ENCODE data around the gene FAAP20. TPM values are rescaled to one million over a fixed set of nuclear protein-coding genes. Genes with fewer than 3 reads are reported as not detected.

FAAP20 gene
- total and polyA plus RNA-seq, 2 of the 8 experiments (the other 6 are each of a cell fraction or from before 2014, with no cell fraction given): 58.4 to 99.8 TPM

- Histone ChIP-seq H3K56ac (replicated peaks; ENCODE audit: insufficient read length, low read depth, low read length) (no peak overlapping the region), H3K4ac (replicated peaks; ENCODE audit: insufficient read length, low read depth, low read length) (no peak overlapping the region), H3K4me2 (ENCODE audit: insufficient read depth in 1 of 2, low read depth in 2 of 2, low read length in 2 of 2) (no peak overlapping the region; a peak in 1 of 4 replicates), H3K79me2 (ENCODE audit: control insufficient read depth in 1 of 2, insufficient read depth in 2 of 2, low read length in 2 of 2) (peaks cover 0 to 26% of the 10 kb centered on the region in 2 experiments; a peak in 1 of 4 replicates), H3K27ac (ENCODE audit: low read depth, low read length) (no peak overlapping the region), H4K20me1 (replicated peaks in 1 of 2; ENCODE audit: control insufficient read depth in 1 of 2, insufficient read depth in 2 of 2, low read length in 2 of 2) (peaks cover 4 to 13% of the 10 kb centered on the region in 2 experiments), H3K9me3 (ENCODE audit: insufficient read depth in 2 of 2, low read depth in 1 of 2, low read length in 1 of 2) (no peaks in the 10 kb centered on the region), H3K14ac (ENCODE audit: insufficient read length) (no peak overlapping the region), H4K8ac (ENCODE audit: extremely low read depth, insufficient read depth, low read length) (peak overlapping the region; percentile 48; the same call in 1 of the 2 replicates), H2AFZ (ENCODE audit: low read length) (no peak overlapping the region), H3K23me2 (ENCODE audit: low read depth, low read length) (peaks cover 4% of the 10 kb centered on the region; the same call in 1 of the 2 replicates), H4K5ac (ENCODE audit: insufficient read length, low read depth, low read length) (no peak overlapping the region), H3K18ac (ENCODE audit: extremely low read depth, low read length) (no peak overlapping the region), H3K79me1 (ENCODE audit: low read depth, low read length) (peaks cover 2% of the 10 kb centered on the region; the same call in 1 of the 2 replicates), H3K4me1 (replicated peaks in 1 of 4; ENCODE audit: control insufficient read depth in 3 of 4, insufficient read depth in 4 of 4, low read length in 3 of 4) (peaks cover 0 to 16% (median 7%) of the 10 kb centered on the region in 4 experiments; a peak in 6 of 7 replicates), H4K91ac (replicated peaks; ENCODE audit: insufficient read length, low read length) (no peak overlapping the region), H3K27me3 (replicated peaks in 1 of 4; ENCODE audit: control insufficient read depth in 3 of 4, extremely low read depth in 1 of 4, insufficient read depth in 3 of 4, low read length in 3 of 4) (no peaks in the 10 kb centered on the region), H2BK12ac (ENCODE audit: low read depth, low read length) (no peak overlapping the region), H2AK5ac (ENCODE audit: low read depth, low read length) (no peak overlapping the region), H3K9ac (replicated peaks in 1 of 4; ENCODE audit: extremely low read depth in 1 of 4, low read depth in 3 of 4, low read length in 3 of 4) (no peak overlapping the region), H3K23ac (ENCODE audit: insufficient read length) (no peak overlapping the region), H3K4me3 (ENCODE audit: extremely low read depth in 1 of 4, insufficient read depth in 2 of 4, low read depth in 3 of 4, low read length in 4 of 4) (no peak overlapping the region), H2BK120ac (replicated peaks; ENCODE audit: low read depth, low read length) (no peak overlapping the region), H2BK5ac (ENCODE audit: low read depth, low read length) (no peak overlapping the region), H2BK20ac (ENCODE audit: low read length) (no peak overlapping the region), H3K36me3 (ENCODE audit: control insufficient read depth in 2 of 4, insufficient read depth in 4 of 4, low read length in 3 of 4) (peaks cover 0 to 3% (median 1%) of the 10 kb centered on the region in 4 experiments; a peak in 3 of 8 replicates), H2BK15ac (ENCODE audit: low read length) (no peak overlapping the region)
- CTCF ChIA-PET (ENCODE audit: partially characterized antibody): interaction anchor here (2.0 to 14.1 kb wide), 3 partner anchors 18 to 190 kb away, joined by 5 to 154 read pairs (median 10); no protein-coding TSS in a partner anchor
- WGBS, 2 experiments (ENCODE audit: extremely low coverage in 1 of 2, insufficient coverage in 1 of 2, insufficient read length in 1 of 2, insufficient replicate concordance in 2 of 2, low coverage in 1 of 2, low lambda C conversion rate in 2 of 2, missing lambda C conversion rate in 1 of 2): 92% methylated on average over 27 of the region's 30 CpGs; no CpG with 5 or more reads in 1 of the 2 experiments
- DNase-seq (ENCODE audit: low read depth in 1 of 2, low spot score in 2 of 2) (no peak), FAIRE-seq (no peak)
- POLR2A ChIA-PET (ENCODE audit: partially characterized antibody): interaction anchor here (1.3 to 2.3 kb wide), 2 partner anchors 11 to 37 kb away, joined by 4 to 7 read pairs; no protein-coding TSS in a partner anchor
- no peak for TF ChIP-seq CHD2 (IDR thresholded peaks at IDR 0.05; ENCODE audit: low read length)
- no peak for TF ChIP-seq EP300 (IDR thresholded peaks at IDR 0.05; ENCODE audit: borderline replicate concordance in 1 of 2, low read depth in 2 of 2, low read length in 2 of 2)
- TF ChIP-seq KDM4A (IDR thresholded peaks at IDR 0.05; ENCODE audit: low read depth, low read length, severe bottlenecking): no peak
- TF ChIP-seq JUN (IDR thresholded peaks at IDR 0.05; ENCODE audit: low read depth, low read length): no peak
- TF ChIP-seq KDM5A (IDR thresholded peaks at IDR 0.05; ENCODE audit: low read length): no peak
- no peak for TF ChIP-seq SUZ12 (IDR thresholded peaks at IDR 0.05; ENCODE audit: low read length)
- TF ChIP-seq BRCA1 (IDR thresholded peaks at IDR 0.05; ENCODE audit: low read depth, low read length): no peak
- no peak for TF ChIP-seq CEBPB (IDR thresholded peaks at IDR 0.05; ENCODE audit: low read depth, low read length)
- no peak for TF ChIP-seq RNF2 (IDR thresholded peaks at IDR 0.05; ENCODE audit: borderline replicate concordance, low read depth, low read length, missing control alignments, poor library complexity, severe bottlenecking)
- no peak for TF ChIP-seq TAF7 (optimal IDR thresholded peaks at IDR 0.05; ENCODE audit: borderline replicate concordance, low read depth, low read length)
These were observed 2.3 kb downstream of the FAAP20 start for GRCh38 chr1:2192031-2192995.

All from H1 (cell line).